H9 (cell line): ENCODE data around the gene TMIGD3. TPM values are rescaled to one million over a fixed set of nuclear protein-coding genes. Genes with fewer than 3 reads are reported as not detected.

Experiments used
- DNase-seq: peaks from one replicate; pipeline ENCODE4 v3.0.0-alpha.2; 2017
- H2AFZ ChIP-seq: one replicate; pipeline ENCODE4 v1.6.1; 2013; ENCODE audit warnings: mild to moderate bottlenecking, low read length, control low read depth, moderate library complexity
- H2AK5ac ChIP-seq: 2 replicates; pipeline ENCODE4 v1.6.1; 2013; ENCODE audit warnings: low read length, control low read depth, mixed read lengths; ENCODE audit not compliant: insufficient read length
- H2BK120ac ChIP-seq: one replicate; pipeline ENCODE4 v1.6.1; 2013; ENCODE audit warnings: low read depth, mild to moderate bottlenecking, low read length, control low read depth, inconsistent platforms; ENCODE audit not compliant: poor library complexity, severe bottlenecking
- H2BK12ac ChIP-seq: 2 replicates; pipeline ENCODE4 v1.6.1; 2013; ENCODE audit warnings: low read length, control low read depth, mixed read lengths, low read depth; ENCODE audit not compliant: insufficient read length
- H2BK15ac ChIP-seq: 2 replicates; pipeline ENCODE4 v1.6.1; 2013; ENCODE audit warnings: low read depth, low read length, control low read depth
- H2BK20ac ChIP-seq: one replicate; pipeline ENCODE4 v1.6.1; 2013; ENCODE audit warnings: low read depth, mild to moderate bottlenecking, low read length, control low read depth, inconsistent platforms; ENCODE audit not compliant: poor library complexity, severe bottlenecking
- H2BK5ac ChIP-seq: 2 replicates; pipeline ENCODE4 v1.6.1; 2013; ENCODE audit warnings: low read length, control low read depth, mixed read lengths; ENCODE audit not compliant: insufficient read length
- H3K14ac ChIP-seq: 2 replicates; pipeline ENCODE4 v1.6.1; 2013; ENCODE audit warnings: low read length, control low read depth; ENCODE audit not compliant: insufficient read depth
- H3K18ac ChIP-seq: 2 replicates; pipeline ENCODE4 v1.6.1; 2013; ENCODE audit warnings: low read depth, mild to moderate bottlenecking, mixed read lengths, low read length, control low read depth; ENCODE audit not compliant: insufficient read length
- H3K23ac ChIP-seq: 2 replicates; pipeline ENCODE4 v1.6.1; 2013; ENCODE audit warnings: low read length, control low read depth, mixed read lengths, low read depth; ENCODE audit not compliant: insufficient read length
- H3K23me2 ChIP-seq: 2 replicates; pipeline ENCODE4 v1.6.1; 2013; ENCODE audit warnings: low read depth, mild to moderate bottlenecking, mixed read lengths, low read length, control low read depth; ENCODE audit not compliant: insufficient read length, poor library complexity, severe bottlenecking
- H3K27ac ChIP-seq: 2 replicates; pipeline ENCODE4 v1.5.1; 2013; ENCODE audit warnings: low read length, control low read depth, mixed read lengths, low read depth; ENCODE audit not compliant: insufficient read length
- H3K27me3 ChIP-seq: 2 replicates; pipeline ENCODE4 v1.6.1; 2013; ENCODE audit warnings: low read length, control low read depth, inconsistent platforms; ENCODE audit not compliant: insufficient read depth
- H3K4ac ChIP-seq: 2 replicates; pipeline ENCODE4 v1.6.1; 2013; ENCODE audit warnings: low read depth, mild to moderate bottlenecking, control low read depth, inconsistent platforms, low read length, moderate library complexity
- H3K4me1 ChIP-seq: 2 replicates; pipeline ENCODE4 v1.6.1; 2013; ENCODE audit warnings: low read length, control low read depth, inconsistent platforms; ENCODE audit not compliant: insufficient read depth
- H3K4me2 ChIP-seq: 2 replicates; pipeline ENCODE4 v1.6.1; 2013; ENCODE audit warnings: low read length, control low read depth, mixed read lengths; ENCODE audit not compliant: insufficient read length, insufficient read depth
- H3K56ac ChIP-seq: 2 replicates; pipeline ENCODE4 v1.6.1; 2013; ENCODE audit warnings: low read depth, mild to moderate bottlenecking, mixed read lengths, low read length, control low read depth; ENCODE audit not compliant: insufficient read length
- H3K79me1 ChIP-seq: 2 replicates; pipeline ENCODE4 v1.6.1; 2013; ENCODE audit warnings: low read depth, mild to moderate bottlenecking, moderate library complexity, low read length, control low read depth, inconsistent platforms; ENCODE audit not compliant: insufficient read depth, poor library complexity, severe bottlenecking
- H3K79me2 ChIP-seq: 2 replicates; pipeline ENCODE4 v1.6.1; 2013; ENCODE audit warnings: low read length, control low read depth, inconsistent platforms; ENCODE audit not compliant: insufficient read depth
- H3K9ac ChIP-seq: 2 replicates; pipeline ENCODE4 v1.6.1; 2013; ENCODE audit warnings: low read length, control low read depth, mixed read lengths; ENCODE audit not compliant: insufficient read length; ENCODE audit errors: extremely low read depth
- H3K9me3 ChIP-seq: one replicate; pipeline ENCODE4 v1.6.1; 2013; ENCODE audit warnings: low read depth, low read length, inconsistent platforms; ENCODE audit not compliant: control insufficient read depth
- H3T11ph ChIP-seq: one replicate; pipeline ENCODE4 v1.6.1; 2013; ENCODE audit warnings: mild to moderate bottlenecking, low read length, control low read depth, inconsistent platforms
- H4K20me1 ChIP-seq: one replicate; pipeline ENCODE4 v1.6.1; 2013; ENCODE audit not compliant: control insufficient read depth, insufficient read length, insufficient read depth
- H4K5ac ChIP-seq: 2 replicates; pipeline ENCODE4 v1.6.1; 2013; ENCODE audit warnings: low read depth, mild to moderate bottlenecking, mixed read lengths, low read length, control low read depth; ENCODE audit not compliant: insufficient read length
- H4K8ac ChIP-seq: replicated peaks from 2 replicates; pipeline ENCODE4 v1.6.1; 2013; ENCODE audit warnings: low read length, control low read depth, mixed read lengths, low read depth; ENCODE audit not compliant: insufficient read length
- H4K91ac ChIP-seq: 2 replicates; pipeline ENCODE4 v1.6.1; 2013; ENCODE audit warnings: low read depth, mild to moderate bottlenecking, moderate library complexity, mixed read lengths, low read length, control low read depth; ENCODE audit not compliant: insufficient read length
- H3K27ac Mint-ChIP-seq, 3 experiments: 2 replicates in 2 of 3; 3 replicates in 1 of 3; pipeline ENCODE4 v1.8.0; 2020 to 2021; ENCODE audit warnings: mixed read lengths in 3 of 3, mild to moderate bottlenecking in 1 of 3, moderate library complexity in 1 of 3
- H3K27me3 Mint-ChIP-seq: 2 replicates; pipeline ENCODE4 v1.8.0; 2021; ENCODE audit warnings: low read depth, mild to moderate bottlenecking, moderate library complexity, mixed read lengths
- H3K36me3 Mint-ChIP-seq, 3 experiments: 2 replicates in 2 of 3; 3 replicates in 1 of 3; pipeline ENCODE4 v1.8.0; 2020 to 2021; ENCODE audit warnings: low read depth in 3 of 3, mixed read lengths in 3 of 3; ENCODE audit not compliant: insufficient read depth in 1 of 3
- H3K4me1 Mint-ChIP-seq, 2 experiments: 2 replicates each; pipeline ENCODE4 v1.8.0; 2020; ENCODE audit warnings: mixed read lengths in 2 of 2
- H3K4me3 Mint-ChIP-seq, 2 experiments: 2 replicates in 1 of 2; 3 replicates in 1 of 2; pipeline ENCODE4 v1.8.0; 2020 to 2021; ENCODE audit warnings: mild to moderate bottlenecking in 2 of 2, mixed read lengths in 2 of 2, moderate library complexity in 1 of 2
- H3K9me3 Mint-ChIP-seq, 2 experiments: 2 replicates in 1 of 2; 3 replicates in 1 of 2; pipeline ENCODE4 v1.8.0; 2020; ENCODE audit warnings: mild to moderate bottlenecking in 2 of 2, mixed read lengths in 2 of 2, moderate library complexity in 1 of 2
- WGBS: extraction: QIAGEN DNeasy Blood & Tissue Kit; methylation state at CpG from one replicate; pipeline ENCODE4 v1.1.7; 2013; ENCODE audit warnings: missing lambda C conversion rate, low lambda C conversion rate, mixed read lengths; ENCODE audit not compliant: insufficient read length; ENCODE audit errors: extremely low coverage; 5-methylcytosine and 5-hydroxymethylcytosine counted together
- total RNA-seq: library from RNA; stranded (reverse); gene quantifications from 2 replicates; pipeline ENCODE4 v1.2.1, GENCODE V29; 2021
- TF ChIP-seq, protein P1 (sequence below): fragments of 200-600 bp; sonication (generic); conservative IDR thresholded peaks from 3 replicates; pipeline ENCODE4 v1.8.0; 2021; ENCODE audit warnings: antibody characterized with exemption, mild to moderate bottlenecking

TMIGD3 gene
- total RNA-seq, 1 experiment from 2014 or later = not detected

DNA sequence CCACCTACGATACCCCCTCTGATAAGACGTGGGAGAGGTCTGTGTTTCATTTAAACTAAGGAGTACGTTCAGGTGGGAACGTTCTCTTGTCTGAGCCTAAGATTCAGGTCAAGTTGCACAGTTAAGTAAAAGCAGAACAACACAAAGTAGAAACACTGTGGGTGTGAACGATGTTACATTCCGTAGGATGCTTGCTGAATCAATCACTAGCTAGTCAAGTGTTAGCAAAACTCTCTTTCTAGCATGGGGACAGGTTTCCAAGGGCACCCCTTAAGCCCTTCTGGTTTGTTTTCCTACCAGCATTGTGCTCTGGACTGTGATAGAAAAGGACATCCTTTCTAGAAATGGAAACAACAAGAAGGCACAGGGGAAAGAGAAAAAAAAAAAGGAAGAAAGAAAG, 16.3 kb downstream of the TMIGD3 start:
- Mint-ChIP-seq H3K36me3 (no peaks in the 10 kb centered on the region), H3K27ac (no peak overlapping the region), H3K4me1 (no peaks in the 10 kb centered on the region), H3K27me3 (no peaks in the 10 kb centered on the region), H3K4me3 (no peak overlapping the region), H3K9me3 (no peaks in the 10 kb centered on the region)
- H3K4me1 ChIP-seq = no peaks in the 10 kb centered on the region
- no peak overlapping the region for H2AK5ac ChIP-seq
- no peak overlapping the region for H4K5ac ChIP-seq
- H2BK5ac ChIP-seq = no peak overlapping the region
- no peak overlapping the region for H3K14ac ChIP-seq
- no peaks in the 10 kb centered on the region for H3K23me2 ChIP-seq
- H3K27me3 ChIP-seq = no peaks in the 10 kb centered on the region
- no peak overlapping the region for H3K9ac ChIP-seq
- no peak overlapping the region for H4K8ac ChIP-seq
- H2BK12ac ChIP-seq = no peak overlapping the region
- no peak overlapping the region for H3K27ac ChIP-seq
- no peak overlapping the region for H3K56ac ChIP-seq
- H3K18ac ChIP-seq = no peak overlapping the region
- H2BK20ac ChIP-seq = no peak overlapping the region
- no peak overlapping the region for H4K91ac ChIP-seq
- no peak overlapping the region for H2BK120ac ChIP-seq
- H3K23ac ChIP-seq = no peak overlapping the region
- H2AFZ ChIP-seq = no peak overlapping the region
- no peaks in the 10 kb centered on the region for H4K20me1 ChIP-seq
- DNase-seq = no peak
- no peak overlapping the region for H3K4me2 ChIP-seq
- no peaks in the 10 kb centered on the region for H3K79me1 ChIP-seq
- H3T11ph ChIP-seq = no peak overlapping the region
- TF ChIP-seq, protein P1, sequence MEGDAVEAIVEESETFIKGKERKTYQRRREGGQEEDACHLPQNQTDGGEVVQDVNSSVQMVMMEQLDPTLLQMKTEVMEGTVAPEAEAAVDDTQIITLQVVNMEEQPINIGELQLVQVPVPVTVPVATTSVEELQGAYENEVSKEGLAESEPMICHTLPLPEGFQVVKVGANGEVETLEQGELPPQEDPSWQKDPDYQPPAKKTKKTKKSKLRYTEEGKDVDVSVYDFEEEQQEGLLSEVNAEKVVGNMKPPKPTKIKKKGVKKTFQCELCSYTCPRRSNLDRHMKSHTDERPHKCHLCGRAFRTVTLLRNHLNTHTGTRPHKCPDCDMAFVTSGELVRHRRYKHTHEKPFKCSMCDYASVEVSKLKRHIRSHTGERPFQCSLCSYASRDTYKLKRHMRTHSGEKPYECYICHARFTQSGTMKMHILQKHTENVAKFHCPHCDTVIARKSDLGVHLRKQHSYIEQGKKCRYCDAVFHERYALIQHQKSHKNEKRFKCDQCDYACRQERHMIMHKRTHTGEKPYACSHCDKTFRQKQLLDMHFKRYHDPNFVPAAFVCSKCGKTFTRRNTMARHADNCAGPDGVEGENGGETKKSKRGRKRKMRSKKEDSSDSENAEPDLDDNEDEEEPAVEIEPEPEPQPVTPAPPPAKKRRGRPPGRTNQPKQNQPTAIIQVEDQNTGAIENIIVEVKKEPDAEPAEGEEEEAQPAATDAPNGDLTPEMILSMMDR = no peak
- no peaks in the 10 kb centered on the region for H3K79me2 ChIP-seq
- WGBS = no CpG with 5 or more reads among the region's 6 CpGs
- H2BK15ac ChIP-seq = no peak overlapping the region
- no peak overlapping the region for H3K4ac ChIP-seq
- no peaks in the 10 kb centered on the region for H3K9me3 ChIP-seq
